SKM-1 (cell line): ENCODE results near the gene HBA2.
"Not testable (repeated sequence)": the region's sequence is repeated elsewhere in the genome, so short reads cannot be mapped to it uniquely, and the experiment has no call there.

ENCODE experiments used
- DNase-seq: peaks from one replicate; lab custom pipeline; 2025; ENCODE audit not compliant: unreplicated experiment; lab: John Stamatoyannopoulos, UW

HBA2 gene

DNA sequence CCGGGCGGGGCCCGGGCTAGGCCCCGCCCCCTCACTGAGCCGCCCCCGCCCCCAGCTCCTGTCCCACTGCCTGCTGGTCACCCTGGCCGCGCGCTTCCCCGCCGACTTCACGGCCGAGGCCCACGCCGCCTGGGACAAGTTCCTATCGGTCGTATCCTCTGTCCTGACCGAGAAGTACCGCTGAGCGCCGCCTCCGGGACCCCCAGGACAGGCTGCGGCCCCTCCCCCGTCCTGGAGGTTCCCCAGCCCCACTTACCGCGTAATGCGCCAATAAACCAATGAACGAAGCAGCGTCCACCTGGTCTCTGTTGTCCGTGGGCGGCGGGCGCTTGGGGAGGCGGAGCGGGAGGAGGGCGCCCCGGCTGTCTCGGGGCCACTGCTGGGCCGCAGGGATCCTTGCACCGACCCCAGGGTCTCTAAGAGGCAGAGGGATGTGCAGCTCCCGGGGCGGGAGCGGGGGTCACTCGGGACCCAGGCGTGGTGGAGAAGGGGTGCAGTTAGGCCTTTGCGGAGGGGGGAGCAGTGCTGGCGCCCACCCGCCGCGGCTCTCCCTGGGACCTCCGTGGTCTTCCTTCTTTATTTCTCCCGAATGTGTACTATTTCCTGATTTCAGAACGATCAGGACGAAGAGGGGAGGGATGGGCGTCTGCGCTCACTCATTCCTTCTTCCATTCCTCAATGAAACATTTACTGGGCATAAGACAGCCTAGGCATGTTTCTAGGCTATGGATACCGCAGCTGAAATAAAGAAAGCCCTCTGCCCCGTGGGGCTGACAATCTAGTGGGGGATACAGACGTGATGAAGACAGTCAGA, 18.3 kb upstream of the HBA2 start:
- no peak for DNase-seq

DNA sequence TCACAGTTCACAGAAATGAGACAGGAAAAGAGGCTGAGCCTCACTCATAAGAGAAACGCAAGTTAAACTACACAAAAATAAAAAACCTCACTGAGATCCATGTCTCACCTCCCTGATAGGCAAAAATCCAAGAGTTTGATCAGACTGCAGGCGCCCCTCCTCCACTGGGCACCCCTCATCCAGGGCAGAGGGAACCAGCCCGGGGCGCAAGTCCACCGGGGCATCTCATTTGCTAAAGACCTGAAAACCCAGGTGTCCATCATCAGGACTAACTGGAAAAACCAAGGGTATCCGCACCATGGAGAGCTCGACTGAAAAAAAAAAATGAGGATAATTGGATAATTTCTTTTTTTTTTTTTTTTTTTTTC, 17.7 kb upstream of the HBA2 start:
- no peak for DNase-seq

DNA sequence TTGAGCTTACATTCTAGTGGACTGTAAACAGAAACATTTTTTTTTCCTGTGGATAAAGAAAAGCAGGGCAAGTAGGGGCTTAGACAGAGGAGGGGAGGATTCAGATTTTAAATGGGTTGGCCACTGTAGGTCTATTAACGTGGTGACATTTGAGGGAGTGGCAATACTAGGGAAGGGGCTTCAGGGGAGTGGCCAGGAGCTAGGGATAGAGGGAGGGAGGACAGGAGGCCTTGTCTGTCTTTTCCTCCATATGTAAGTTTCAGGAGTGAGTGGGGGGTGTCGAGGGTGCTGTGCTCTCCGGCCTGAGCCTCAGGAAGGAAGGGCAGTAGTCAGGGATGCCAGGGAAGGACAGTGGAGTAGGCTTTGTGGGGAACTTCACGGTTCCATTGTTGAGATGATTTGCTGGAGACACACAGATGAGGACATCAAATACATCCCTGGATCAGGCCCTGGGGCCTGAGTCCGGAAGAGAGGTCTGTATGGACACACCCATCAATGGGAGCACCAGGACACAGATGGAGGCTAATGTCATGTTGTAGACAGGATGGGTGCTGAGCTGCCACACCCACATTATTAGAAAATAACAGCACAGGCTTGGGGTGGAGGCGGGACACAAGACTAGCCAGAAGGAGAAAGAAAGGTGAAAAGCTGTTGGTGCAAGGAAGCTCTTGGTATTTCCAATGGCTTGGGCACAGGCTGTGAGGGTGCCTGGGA, 13.4 kb upstream of the HBA2 start:
- DNase-seq = no peak

DNA sequence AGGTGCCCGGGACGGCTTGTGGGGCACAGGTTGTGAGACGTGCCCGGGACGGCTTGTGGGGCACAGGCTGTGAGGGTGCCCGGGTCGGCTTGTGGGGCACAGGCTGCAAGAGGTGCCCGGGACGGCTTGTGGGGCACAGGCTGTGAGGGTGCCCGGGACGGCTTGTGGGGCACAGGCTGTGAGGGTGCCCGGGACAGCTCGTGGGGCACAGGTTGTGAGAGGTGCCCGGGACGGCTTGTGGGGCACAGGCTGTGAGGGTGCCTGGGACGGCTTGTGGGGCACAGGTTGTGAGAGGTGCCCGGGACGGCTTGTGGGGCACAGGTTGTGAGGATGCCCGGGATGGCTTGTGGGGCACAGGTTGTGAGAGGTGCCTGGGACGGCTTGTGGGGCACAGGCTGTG, 12.4 kb upstream of the HBA2 start:
- DNase-seq = not testable (repeated sequence)

DNA sequence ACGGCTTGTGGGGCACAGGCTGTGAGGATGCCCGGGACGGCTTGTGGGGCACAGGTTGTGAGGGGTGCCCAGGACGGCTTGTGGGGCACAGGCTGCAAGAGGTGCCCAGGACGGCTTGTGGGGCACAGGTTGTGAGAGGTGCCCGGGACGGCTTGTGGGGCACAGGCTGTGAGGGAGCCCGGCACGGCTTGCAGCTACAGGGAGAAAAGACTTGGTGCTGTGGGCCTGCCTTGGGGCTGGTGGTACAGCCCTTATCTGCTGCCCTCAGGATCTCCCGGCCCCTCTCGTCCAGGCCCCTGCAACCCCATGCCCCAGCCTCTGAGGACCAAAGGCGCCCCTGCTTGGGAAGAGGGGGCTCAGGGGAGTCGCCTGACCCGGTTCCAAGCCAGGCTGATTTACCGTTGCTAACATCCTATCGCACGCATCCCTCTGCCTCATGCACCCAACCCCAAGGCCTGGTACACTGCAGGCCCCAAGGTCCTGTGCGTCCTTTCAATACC, 11.9 kb upstream of the HBA2 start:
- DNase-seq = no peak

DNA sequence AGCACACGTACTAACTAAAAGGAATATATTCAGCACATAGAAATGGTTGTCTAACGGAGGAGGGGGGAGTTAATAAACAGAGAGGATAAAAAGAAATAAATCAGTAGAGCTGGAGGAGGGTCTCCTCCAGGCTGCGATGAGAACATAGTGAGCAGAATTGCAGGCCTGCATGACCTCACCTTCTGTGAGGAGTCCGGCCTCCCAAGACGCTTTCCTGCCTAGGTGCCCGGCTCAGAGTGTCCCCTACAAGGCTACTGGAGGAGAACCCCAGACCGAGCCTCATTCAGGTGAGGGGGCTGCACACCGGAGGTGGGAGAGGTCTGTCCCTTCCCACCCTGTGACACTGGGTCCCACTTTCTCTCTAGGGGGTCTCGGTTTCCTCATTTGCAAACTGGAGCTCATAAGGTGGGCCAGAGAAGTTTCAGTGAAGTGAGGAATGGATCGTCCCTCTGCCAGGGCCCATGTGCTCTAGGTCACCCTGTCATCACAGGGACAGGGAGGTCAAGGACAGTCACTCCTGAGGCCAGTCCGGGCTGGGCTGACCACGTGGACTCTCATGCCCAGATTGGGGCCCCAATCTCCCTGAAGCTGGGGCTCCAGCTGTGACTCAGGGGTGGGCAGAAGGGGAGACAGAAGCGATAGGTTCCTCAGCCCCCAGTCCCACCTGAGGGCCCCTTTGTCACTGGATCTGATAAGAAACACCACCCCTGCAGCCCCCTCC, 10.2 kb upstream of the HBA2 start:
- DNase-seq = no peak

DNA sequence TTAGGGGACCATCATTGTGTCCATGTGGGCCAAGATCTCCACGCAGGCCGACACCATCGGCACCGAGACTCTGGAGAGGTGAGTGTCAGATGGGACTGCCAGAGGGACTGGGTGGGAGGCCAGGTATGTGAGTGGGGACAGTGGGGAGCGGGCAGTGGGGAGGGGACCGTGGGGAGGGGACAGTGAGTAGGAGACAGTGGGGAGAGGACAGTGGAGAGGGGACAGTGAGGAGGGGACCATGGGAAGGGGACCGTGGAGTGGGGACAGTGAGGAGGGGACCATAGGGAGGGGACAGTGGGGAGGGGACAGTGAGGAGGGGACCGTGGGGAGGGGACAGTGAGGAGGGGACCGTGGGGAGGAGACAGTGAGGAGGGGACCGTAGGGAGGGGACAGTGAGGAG, 9.5 kb upstream of the HBA2 start:
- not testable (repeated sequence) for DNase-seq

DNA sequence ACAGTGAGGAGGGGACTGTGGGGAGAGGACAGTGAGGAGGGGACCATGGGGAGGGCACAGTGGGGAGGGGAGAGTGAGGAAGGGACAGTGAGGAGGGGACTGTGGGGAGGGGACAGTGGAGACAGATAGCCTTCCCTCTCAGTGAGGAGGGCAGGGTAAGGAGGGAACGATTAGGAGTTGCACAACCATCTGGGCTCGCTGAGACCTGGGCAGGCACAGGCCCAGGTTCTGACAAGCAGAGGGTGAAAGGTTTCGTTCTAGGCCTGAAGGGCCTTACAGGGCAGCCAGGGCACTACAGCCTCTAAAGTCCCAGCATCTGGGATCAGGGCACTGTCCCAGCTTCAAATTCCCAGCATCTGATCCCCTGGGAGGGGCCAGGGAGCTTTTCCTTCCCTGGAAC, 9.0 kb upstream of the HBA2 start:
- DNase-seq = not testable (repeated sequence)

DNA sequence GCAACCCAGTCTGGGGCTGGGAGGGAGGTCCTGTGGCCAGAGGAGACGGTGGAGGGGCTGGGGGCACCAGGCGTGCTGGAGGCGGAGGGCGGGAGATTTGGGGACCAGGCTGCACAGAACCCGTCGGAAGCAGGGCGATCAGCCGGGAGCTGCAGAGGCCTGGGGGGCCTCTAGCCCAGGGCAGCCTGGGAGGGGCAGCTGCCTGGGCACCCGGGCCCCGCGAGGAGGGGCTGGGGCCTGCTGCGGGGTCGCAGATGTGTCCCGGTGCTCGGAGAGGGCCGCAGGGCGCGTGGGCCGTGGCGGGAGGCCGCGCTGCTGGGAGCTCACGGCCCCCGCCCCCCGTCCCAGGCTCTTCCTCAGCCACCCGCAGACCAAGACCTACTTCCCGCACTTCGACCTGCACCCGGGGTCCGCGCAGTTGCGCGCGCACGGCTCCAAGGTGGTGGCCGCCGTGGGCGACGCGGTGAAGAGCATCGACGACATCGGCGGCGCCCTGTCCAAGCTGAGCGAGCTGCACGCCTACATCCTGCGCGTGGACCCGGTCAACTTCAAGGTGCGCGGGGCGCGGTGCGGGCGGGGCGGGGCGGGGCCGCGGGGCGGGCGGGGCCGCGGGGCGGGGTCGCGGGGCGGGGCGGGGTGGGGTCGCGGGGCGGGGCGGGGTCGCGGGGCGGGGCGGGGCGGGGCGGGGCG, 8.4 kb upstream of the HBA2 start:
- not testable (repeated sequence) for DNase-seq

DNA sequence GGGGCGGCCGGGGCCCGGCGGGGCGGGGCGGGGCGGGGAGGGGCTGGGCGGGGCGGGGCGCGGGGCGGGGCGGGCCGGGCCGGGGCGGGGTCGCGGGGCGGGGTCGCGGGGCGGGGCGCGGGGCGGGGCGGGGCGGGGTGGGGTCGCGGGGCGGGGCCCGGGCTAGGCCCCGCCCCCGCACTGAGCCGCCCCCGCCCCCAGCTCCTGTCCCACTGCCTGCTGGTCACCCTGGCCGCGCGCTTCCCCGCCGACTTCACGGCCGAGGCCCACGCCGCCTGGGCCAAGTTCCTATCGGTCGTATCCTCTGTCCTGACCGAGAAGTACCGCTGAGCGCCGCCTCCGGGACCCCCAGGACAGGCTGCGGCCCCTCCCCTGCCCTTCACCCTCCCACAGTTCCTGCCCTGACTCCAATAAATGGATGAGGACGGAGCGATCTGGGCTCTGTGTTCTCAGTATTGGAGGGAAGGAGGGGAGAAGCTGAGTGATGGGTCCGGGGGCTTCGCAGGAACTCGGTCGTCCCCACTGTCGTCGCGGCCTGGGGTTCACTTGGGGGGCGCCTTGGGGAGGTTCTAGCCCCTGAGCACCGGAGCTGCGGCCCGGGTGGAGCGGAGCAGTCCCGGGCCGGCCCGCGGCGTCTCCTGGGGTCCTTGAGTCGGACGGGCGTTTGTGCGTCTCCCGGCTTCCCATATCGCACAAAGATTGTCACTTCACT, 7.7 kb upstream of the HBA2 start:
- no peak for DNase-seq

DNA sequence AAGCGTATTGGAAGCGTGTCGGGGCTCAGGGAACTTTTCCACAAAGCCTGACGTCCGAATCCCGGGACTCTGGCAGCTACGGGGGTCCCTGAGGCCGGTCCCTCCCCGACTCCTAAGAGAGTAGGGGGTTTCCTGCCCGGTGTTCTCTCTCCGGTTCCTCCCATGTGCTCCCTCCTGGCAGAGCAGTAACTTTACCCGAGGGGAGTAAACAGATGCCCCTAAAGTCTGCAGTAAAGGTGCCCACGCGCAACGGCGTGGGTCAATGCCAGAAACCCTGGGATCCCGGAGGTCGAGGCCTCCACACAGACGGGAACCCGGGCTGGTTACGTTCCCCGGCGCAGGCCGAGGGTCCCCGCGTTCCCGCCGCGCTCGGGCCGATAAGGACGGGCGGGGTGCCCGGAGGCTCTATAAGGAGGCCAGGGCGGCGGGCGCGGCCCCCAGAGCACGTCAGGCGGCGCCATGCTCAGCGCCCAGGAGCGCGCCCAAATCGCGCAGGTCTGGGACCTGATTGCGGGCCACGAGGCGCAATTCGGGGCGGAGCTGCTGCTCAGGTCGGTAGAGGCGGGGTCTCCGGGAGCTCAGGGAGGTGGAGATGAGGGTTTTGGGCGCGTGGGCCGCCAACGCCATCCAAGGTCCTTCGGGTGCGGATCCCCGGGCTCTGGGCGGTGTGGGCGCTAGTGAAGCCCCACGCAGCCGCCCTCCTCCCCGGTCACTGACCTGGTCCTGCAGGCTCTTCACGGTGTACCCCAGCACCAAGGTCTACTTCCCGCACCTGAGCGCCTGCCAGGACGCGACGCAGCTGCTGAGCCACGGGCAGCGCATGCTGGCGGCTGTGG, 6.9 kb upstream of the HBA2 start, which contains the start of gene HBM:
Gene HBM (plus strand): TSS at position 440 of the 836 bp plus-strand sequence. CDS start 20 bp downstream, at position 460.
- no peak for DNase-seq

DNA sequence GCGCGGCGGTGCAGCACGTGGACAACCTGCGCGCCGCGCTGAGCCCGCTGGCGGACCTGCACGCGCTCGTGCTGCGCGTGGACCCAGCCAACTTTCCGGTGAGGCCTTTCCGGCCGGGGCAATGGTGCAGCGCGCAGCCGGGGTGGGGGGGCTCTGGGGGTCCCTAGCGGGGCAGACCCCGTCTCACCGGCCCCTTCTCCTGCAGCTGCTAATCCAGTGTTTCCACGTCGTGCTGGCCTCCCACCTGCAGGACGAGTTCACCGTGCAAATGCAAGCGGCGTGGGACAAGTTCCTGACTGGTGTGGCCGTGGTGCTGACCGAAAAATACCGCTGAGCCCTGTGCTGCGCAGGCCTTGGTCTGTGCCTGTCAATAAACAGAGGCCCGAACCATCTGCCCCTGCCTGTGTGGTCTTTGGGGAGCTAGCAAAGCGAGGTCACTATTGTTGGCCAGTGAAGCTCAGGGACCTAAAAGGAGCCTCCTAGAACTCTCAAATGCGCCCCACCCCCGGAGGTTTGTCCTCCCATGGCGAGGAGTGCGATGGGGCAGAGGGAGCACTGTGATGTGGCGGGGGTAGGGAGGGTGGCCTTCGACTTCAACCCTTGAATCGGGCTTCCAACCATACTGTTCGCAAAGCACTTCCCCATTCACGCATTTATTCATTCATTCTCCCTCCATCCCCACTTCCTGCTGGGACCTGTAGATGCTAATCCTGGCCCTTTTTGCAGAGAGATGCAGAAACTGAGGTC, 6.1 kb upstream of the HBA2 start:
- DNase-seq = no peak

DNA sequence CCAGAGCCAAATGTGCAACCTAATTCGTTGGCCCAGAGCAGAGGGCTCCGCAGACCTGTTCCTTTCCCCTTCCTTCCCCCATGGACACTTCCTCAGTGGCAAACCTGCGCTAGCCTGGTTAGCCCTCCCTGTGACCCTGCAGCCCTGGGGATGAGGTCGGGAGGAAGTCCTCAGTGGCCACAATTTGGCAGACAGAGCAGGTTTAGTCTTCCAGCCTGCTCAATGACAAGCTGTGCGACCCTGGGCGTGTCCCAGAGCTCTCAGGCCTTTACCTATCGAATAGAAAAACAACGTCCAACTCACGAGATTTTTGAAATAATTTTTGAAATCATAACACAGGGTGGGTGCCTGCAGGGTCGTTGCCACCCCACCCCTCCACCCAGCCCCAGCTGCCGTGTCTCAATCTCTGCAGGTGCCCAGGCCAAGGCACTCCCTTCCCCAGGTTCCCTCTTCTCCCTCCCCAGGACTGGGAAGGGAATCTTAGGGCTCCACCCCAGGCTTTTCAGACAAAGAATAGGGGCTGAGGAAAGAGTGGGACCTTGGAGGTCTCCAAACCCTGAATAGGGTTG, 5.5 kb upstream of the HBA2 start:
- DNase-seq = no peak

DNA sequence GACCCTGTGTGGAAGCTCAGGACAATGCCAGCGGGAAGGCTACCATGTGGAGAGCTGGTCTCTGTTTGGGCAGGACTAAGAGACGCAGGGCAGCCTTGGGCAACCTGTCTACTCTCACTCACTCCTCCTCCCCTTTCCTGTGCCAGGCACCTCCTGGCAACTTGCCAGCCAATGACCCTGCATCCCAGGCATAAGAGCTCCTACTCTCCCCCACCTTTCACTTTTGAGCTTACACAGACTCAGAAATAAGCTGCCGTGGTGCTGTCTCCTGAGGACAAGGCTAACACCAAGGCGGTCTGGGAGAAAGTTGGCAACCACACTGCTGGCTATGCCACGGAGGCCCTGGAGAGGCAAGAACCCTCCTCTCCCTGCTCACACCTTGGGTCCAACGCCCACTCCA, 4.3 kb upstream of the HBA2 start:
- DNase-seq = no peak

DNA sequence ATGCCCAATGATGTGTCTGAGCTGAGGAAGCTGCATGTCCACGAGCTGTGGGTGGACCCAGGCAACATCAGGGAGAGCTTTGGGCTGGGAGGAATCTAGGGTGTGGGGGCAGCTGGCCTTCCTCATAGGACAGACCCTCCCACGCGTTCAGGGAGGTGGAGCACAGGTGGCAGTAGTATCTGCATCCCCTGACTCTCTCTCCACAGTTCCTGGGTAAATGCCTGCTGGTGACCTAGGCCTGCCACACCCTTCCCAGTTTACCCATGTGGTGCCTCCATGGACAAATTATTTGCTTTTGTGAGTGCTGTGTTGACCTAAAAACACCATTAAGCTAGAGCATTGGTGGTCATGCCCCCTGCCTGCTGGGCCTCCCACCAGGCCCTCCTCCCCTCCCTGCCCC, 3.7 kb upstream of the HBA2 start:
- no peak for DNase-seq

DNA sequence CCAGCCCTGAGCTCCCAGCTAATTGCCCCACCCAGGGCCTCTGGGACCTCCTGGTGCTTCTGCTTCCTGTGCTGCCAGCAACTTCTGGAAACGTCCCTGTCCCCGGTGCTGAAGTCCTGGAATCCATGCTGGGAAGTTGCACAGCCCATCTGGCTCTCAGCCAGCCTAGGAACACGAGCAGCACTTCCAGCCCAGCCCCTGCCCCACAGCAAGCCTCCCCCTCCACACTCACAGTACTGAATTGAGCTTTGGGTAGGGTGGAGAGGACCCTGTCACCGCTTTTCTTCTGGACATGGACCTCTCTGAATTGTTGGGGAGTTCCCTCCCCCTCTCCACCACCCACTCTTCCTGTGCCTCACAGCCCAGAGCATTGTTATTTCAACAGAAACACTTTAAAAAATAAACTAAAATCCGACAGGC, 2.6 kb upstream of the HBA2 start:
- not testable (repeated sequence) for DNase-seq

DNA sequence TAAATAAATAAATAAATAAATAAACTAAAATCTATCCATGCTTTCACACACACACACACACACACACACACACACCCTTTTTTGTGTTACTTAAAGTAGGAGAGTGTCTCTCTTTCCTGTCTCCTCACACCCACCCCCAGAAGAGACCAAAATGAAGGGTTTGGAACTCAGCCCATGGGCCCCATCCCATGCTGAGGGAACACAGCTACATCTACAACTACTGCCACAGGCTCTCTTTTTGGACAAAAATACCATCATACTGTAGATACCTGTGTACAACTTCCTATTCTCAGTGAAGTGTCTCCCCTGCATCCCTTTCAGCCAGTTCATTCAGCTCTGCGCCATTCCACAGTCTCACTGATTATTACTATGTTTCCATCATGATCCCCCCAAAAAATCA, 1.9 kb upstream of the HBA2 start:
- DNase-seq = no peak

DNA sequence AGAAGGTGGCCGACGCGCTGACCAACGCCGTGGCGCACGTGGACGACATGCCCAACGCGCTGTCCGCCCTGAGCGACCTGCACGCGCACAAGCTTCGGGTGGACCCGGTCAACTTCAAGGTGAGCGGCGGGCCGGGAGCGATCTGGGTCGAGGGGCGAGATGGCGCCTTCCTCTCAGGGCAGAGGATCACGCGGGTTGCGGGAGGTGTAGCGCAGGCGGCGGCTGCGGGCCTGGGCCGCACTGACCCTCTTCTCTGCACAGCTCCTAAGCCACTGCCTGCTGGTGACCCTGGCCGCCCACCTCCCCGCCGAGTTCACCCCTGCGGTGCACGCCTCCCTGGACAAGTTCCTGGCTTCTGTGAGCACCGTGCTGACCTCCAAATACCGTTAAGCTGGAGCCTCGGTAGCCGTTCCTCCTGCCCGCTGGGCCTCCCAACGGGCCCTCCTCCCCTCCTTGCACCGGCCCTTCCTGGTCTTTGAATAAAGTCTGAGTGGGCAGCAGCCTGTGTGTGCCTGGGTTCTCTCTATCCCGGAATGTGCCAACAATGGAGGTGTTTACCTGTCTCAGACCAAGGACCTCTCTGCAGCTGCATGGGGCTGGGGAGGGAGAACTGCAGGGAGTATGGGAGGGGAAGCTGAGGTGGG, 657 bp downstream of the HBA2 start:
- not testable (repeated sequence) for DNase-seq
